Inferior parietal cortex (tissue), 1 donor: ENCODE results near the gene LRRC42.

ENCODE experiments used
- DNase-seq: peaks from one replicate; pipeline ENCODE4 v3.0.0-alpha.2; 2016; ENCODE audit errors: extremely low spot score

The LRRC42 gene

DNA sequence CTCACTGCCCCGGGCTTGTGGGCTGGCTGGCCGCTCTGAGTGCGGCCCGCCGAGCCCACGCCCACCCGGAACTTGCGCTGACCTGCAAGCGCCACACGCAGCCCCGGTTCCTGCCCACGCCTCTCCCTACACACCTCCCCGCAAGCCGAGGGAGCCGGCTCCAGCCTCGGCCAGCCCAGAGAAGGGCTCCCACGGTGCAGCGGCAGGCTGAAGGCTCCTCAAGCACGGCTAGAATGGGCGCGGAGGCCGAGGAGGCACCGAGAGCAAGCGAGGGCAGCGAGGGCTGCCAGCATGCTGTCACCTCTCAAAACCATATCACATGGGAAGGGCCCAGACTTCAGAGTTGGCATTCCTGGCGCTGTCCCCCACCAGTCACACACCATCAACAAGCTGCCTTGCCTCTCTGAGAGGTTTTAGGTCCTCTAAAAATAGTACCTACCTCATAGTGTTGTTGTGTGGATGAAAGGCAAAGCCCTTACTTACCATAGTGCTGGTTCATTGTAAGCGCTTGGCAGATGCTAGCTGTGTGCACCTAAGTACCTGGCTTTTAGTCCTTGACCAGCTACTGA lies 58.4 kb downstream of the LRRC42 start:
- DNase-seq: no peak

DNA sequence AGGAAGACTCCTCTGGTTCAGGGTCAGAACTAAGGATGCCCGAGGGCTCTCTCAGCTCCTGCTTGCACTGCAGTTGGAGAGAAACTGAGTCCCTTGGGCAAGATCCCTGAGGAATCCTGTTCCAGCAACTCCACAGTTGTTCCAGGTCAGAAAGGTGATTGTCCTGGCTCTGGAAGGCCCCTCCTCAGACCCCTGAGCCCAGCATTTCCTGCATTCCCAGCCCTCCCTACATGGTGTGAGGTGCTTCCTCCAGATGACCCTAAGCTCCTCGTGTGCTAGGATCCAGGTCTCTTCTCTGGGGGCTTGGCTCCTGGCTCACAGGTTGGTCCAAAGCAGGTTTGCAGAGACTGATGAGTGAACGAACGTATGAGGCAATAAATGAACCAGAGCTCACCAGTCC lies 60.4 kb downstream of the LRRC42 start:
- DNase-seq: no peak

DNA sequence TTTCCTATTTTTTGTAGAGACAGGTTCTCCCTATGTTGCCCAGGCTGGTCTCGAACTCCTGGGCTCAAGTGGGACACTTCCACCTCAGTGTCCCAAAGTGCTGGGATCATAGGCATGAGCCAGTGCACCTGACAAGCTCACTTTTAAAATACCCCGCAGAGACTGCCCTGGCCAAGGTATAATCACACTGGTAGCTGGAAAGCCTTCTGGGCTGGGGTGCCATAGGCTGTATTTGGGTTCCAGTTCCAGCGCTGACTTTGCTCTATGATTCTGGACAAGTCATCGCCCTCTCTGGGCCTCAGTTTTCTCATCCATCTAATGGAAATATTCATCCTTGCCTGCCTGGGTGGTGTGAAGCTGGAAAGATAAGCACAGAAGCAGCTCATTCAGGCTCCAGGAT lies 61.5 kb downstream of the LRRC42 start:
- no peak for DNase-seq

DNA sequence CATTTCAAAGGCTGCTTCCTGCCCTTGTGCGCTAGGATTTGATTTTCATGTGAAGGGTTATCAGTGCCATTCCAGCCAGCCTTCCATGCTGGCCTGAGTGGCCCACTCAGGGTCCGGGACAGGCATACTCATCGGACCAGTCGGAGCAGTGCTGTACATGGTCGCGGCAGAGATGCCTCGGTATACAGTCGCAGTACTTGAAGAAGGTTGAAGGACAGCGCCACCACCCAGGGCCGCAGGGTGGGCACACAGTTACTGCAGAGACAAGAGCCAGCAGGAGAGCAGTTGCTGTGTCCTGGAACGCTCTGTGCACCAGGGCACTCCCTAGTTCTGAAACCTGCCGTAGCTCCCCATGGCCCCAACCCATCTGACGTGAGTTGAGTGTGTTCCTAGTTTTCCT lies 62.7 kb downstream of the LRRC42 start:
- no peak for DNase-seq

DNA sequence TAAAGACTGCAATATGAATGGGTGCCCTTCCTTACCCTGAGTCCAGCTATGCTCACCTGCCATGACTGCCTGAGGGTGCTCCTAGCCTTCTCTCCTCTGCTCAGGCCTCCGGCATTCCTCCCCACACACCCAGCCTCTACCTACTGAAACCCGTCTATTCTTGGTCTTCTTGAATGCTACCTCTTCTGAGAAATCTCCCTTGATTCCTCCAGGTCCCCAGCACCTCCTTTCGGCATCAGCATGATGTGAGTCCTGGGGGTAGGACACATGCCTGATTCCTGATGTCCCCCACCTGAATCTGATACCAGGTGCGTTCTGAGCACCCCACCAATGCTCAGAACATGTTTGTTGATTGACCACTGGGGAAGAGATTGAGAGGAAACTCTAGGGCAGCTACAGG lies 63.3 kb downstream of the LRRC42 start:
- DNase-seq: no peak

DNA sequence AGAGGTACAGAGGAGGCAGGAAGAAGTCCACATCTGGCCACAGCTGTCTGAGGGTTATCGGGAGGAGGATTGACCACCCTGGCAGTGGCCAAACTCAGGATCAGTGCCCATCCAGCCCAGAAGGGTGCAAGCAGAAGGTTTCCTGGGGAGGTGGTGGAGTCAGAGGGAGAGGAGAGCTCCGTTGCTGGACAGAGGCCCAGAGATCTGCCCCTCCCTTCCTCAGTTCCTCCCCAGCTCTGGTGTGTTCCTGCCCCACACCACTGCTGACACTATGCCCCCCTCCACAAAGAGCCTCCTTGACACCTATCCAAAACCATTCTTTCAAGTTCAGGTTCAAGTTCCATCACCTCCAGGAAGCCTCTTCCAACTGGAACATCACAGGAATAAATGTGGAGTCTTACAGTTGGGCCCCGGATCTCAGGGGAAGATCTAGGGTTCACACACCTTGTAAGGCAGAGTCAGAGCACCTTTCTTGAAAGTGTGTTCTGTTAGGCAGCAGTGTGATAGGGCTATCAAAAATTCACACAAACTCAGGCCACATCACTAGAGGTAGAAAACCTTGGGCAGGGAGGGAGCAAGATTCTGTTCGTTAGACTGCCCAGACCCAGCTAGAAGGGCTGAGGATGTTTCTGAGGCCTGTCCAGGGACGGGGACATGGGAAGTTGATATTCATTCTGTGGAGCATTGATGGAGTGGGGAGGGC lies 64.4 kb downstream of the LRRC42 start:
- DNase-seq: no peak

DNA sequence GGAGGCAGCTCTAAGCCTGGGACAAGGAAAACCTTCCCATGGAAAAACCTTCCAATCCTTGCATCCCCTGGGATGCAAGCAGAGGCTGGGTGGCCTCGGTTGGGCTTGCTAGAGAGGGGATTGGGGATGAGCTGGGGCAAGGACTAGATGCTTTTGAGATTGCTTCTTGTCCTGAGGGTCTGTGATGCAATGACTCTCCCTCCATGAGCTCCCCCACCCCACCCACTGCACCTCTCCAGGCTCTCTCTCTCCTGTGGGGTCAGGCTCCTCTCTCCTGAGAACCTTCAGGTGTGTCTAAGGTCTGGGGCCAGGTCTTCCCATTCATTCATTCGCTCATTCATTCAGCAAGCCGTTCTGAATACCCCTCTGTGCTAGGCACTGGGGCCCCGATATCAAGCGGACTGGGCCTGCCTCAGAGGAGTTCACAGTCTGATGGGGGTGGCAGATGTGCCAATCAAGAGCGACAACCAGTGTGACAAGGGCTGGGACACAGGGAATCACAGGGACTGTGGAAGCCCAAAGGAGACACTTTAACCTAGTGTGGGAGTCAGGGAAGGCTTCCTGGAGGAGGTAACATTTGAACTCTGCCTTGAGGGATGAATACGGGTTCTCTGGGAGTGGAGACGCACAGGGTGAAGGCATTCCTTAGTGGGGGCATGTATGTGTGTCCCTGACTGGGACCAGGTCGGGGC lies 65.3 kb downstream of the LRRC42 start:
- DNase-seq: no peak

DNA sequence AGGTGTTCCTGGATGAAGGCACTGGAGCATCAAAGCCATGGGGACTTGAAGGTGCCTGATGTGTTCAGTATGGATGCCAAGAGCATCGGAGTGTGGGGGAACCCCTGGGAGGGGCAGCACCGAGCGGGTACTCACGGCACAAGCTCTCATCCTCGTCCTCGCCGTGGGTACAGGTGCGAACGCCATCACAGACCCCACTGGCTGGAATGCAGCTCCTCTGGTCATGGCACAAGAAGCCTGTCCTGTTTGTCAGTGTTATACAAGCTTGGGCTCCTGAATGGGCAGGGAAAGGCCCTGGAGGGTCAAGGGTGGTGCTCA lies 65.8 kb downstream of the LRRC42 start:
- DNase-seq: no peak

DNA sequence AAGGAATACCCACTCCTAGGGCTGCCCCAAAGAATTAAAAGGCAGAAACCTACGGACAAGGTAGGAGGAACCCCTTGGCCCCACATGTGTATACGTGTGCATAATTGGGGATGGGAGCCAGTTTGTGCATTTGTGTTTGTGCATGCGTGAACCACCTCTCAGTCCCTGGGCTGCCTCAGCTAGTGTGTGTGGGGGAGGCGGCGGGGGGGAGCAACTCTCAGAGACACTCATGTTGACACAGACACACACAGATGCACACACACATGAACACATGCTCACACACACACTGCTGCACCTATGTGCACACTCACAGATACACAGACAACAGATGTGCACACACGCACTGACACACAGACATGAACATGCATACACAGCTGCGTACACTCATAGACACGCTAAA lies 66.7 kb downstream of the LRRC42 start:
- no peak for DNase-seq

DNA sequence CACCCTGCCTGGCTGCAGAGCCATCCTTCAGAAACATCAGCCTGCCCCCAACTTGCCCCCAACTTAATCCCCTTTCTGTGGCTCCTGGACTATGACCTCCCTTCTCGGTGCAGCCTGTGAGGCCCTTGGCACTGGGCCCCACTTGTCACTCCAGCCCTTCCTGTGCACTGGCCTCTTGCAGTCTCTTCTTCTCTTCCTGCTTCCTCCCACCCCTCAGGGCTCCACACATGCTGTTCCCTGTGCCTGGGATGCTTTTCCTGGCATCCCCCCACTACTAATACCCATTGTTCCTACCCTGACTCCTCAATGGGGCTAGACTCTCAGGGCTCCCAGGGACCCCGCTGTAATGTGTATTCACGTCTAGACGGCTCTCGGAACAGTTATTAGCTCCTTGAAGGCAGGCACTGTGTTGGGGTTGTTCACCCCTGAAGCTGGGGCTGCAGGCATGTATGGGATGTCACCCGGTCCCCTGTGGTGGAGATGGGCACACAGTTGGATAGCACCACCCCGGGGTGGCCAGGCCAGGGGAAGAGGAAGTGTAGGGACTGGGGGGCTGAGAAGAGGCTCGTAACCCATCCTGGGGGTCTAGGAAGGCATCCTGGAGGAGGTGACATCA lies 67.4 kb downstream of the LRRC42 start:
- no peak for DNase-seq

DNA sequence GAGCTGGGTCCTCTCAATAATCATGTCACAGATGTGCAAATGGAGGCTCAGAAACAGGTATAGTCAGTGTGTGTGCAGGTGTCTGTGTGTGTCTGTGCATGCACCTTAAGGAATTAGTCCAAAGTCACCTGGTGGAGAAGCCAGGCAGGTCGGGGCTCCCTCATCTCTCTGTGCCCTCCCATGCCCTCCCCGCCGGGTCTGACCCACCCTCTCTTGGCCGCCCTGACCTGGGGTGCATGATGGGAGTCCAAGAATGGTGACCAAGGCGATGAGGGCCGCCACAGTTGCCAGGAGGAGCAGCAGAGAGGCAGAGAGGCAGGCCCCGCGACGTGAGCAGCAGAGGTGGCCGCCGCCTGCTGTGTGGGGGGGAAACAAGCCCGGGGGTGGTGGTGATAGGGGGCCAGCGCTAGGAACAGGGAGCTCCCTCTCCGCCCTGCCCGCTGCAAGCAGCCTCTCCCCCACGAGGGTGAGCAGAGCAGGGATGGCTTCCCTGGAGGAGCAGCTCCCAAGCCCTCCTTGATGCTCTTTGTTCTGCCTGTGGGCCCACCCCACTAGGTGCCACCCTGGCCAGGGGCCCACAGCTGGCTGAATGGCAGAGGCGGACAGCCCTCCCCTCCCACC lies 68.0 kb downstream of the LRRC42 start:
- no peak for DNase-seq

DNA sequence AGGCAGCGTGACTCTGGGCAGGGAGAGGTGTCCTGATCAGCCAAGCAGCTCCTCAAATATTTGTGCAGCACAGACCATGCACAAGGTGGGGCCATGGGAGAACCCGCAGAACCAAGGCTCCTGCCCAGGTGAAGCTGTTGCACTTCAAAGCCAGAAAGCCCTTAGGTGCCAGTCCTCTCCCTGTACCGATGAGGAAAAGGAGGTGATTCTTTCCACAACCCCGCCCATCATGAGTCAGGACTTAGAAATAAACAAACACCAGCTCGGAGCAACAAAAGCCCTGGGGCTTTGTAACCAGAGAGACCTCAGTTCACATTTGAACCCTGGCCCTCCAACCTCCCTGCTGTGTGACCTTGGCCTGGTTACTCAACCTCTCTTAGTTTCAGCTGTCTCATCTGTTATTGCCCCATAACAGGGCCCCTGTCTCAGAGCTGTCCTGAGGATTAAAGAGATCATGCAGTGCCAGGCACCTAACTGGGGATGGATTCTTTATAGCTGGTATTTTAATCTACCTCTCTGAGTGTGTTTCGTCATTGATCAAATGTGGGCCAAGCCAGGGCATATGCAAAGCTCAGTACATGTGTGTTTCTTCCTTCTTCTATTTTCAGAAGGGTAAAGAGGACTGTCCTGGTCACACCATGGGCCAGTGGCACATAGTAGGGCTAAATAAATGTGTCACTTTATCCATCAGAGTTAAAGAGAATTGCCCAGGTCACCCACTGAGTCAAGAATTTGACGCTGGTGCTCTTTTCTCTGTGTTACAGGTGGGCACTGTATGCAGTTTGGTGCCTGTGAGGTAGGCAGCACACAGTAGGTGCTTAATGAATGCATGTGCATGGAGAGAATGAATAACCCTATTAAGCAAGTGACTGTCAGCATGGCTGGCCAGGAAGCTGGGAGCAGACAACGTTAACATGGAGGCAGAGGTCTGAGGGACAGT lies 70.5 kb downstream of the LRRC42 start:
- no peak for DNase-seq
